Lung (tissue), 12 donors: ENCODE results near the gene ARHGDIG. TPM values are rescaled to one million over a fixed set of nuclear protein-coding genes. Genes with fewer than 3 reads are reported as not detected.

Source experiments
- ATAC-seq: fragments of 200-7000 bp; cut with Tn5 transposase; one replicate; pipeline ENCODE4 v1.9.1; 2020; ENCODE audit warnings: moderate number of reproducible peaks; ENCODE audit not compliant: insufficient read depth, low FRiP score
- DNase-seq, 3 donors: peaks; one replicate each; pipeline ENCODE4 v3.0.0-alpha.2; 2013 to 2017
- H3K27ac ChIP-seq, 2 donors: one replicate each; pipeline ENCODE4 v1.5.1; 2013; ENCODE audit warnings: mild to moderate bottlenecking in 2 of 2, moderate library complexity in 2 of 2, control low read depth in 1 of 2, inconsistent platforms in 1 of 2, low read depth in 1 of 2, low read length in 1 of 2
- H3K27me3 ChIP-seq, 3 donors: one replicate each; pipeline ENCODE4 v1.5.1; 2013; ENCODE audit warnings: low read length in 2 of 3; ENCODE audit not compliant: control insufficient read depth in 3 of 3, insufficient read depth in 3 of 3
- H3K36me3 ChIP-seq, 4 donors: one replicate each; pipeline ENCODE4 v1.5.1; 2013; ENCODE audit warnings: low read length in 4 of 4, mild to moderate bottlenecking in 1 of 4, moderate library complexity in 1 of 4; ENCODE audit not compliant: control insufficient read depth in 4 of 4, insufficient read depth in 4 of 4
- H3K4me1 ChIP-seq, 5 donors: one replicate each; pipeline ENCODE4 v1.5.1; 2013; ENCODE audit warnings: low read length in 5 of 5, mild to moderate bottlenecking in 2 of 5, moderate library complexity in 1 of 5; ENCODE audit not compliant: control insufficient read depth in 5 of 5, insufficient read depth in 5 of 5
- H3K4me3 ChIP-seq: one replicate; pipeline ENCODE4 v1.5.1; 2013; ENCODE audit warnings: mild to moderate bottlenecking, control low read depth, moderate library complexity
- H3K9ac ChIP-seq, 2 donors: one replicate each; pipeline ENCODE4 v1.5.1; 2013; ENCODE audit warnings: low read length in 2 of 2, control low read depth in 1 of 2; ENCODE audit not compliant: insufficient read depth in 1 of 2
- H3K9me3 ChIP-seq, 4 donors: one replicate each; pipeline ENCODE4 v1.5.1; 2013; ENCODE audit warnings: low read length in 3 of 4, mild to moderate bottlenecking in 1 of 4, moderate library complexity in 1 of 4; ENCODE audit not compliant: control insufficient read depth in 4 of 4, insufficient read depth in 3 of 4
- WGBS, 2 donors: extraction: QIAGEN DNeasy Blood & Tissue Kit; methylation state at CpG; one replicate each; pipeline ENCODE4 v1.1.7; 2013; 5-methylcytosine and 5-hydroxymethylcytosine counted together
- polyA plus RNA-seq, 2 donors: library from polyadenylated mRNA; stranded (reverse); fragments of 200-250 nt; gene quantifications; one replicate each; pipeline ENCODE4 v1.2.1, GENCODE V29; 2013
- total RNA-seq, 2 donors: library from RNA; depleted of rRNA in 1 of 2; stranded (reverse); fragments of >200 nt in 1 of 2; gene quantifications; one replicate each; pipeline ENCODE4 v1.2.1, GENCODE V29; 2014 to 2021
- TF ChIP-seq, protein P1 (sequence below): IDR thresholded peaks from 2 replicates; pipeline ENCODE4 v1.5.1; 2012; ENCODE audit warnings: mild to moderate bottlenecking; ENCODE audit errors: control extremely low read depth, extremely low read depth
- donor health status: control.
- donor health status: control.
- donor health status: Bipolar disorder and iron deficiency.
- donor health status: healthy.
- donor health status: DM: yes; HTN: yes; CAD: no.

Gene ARHGDIG
- total and polyA plus RNA-seq, 4 donors = 0.07 to 0.58 (median 0.26) TPM; not detected in 1

DNA sequence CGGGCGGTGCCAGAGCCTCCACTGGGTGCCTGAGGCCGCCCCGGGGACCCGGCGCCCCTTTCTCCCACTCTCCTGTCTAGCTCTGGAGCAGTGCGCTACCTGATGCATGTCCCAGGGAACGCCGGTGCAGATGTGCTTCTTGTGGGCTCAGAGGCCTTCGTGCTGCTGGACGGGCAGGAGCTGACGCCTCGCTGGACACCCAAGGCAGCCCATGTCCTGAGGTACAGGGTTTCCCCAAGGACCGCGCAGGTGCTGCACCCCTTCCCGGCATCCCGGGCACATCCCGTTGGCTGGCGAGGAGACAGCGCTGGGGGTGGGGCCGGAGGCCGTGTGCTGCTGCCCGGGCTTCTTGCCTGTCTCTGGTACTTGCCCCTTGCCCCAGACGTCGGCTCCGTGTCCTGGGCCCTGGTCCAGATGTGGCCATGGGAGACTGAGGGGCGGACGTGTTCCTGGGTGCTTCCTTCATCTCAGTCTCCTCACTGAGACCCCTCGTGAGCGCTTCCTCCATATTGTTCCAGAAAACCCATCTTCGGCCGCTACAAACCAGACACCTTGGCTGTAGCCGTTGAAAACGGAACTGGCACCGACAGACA is 17.1 kb upstream of the ARHGDIG start:
- Histone ChIP-seq H3K9me3 (no peaks in the 10 kb centered on the region), H3K27ac (no peak overlapping the region), H3K4me3 (no peak overlapping the region), H3K27me3 (no peaks in the 10 kb centered on the region), H3K4me1 (peaks cover 0 to 4% (median 0%) of the 10 kb centered on the region in 5 donors), H3K36me3 (peaks cover 0 to 49% (median 13%) of the 10 kb centered on the region in 4 donors), H3K9ac (no peak overlapping the region)
- ATAC-seq = no peak
- TF ChIP-seq, protein P1, sequence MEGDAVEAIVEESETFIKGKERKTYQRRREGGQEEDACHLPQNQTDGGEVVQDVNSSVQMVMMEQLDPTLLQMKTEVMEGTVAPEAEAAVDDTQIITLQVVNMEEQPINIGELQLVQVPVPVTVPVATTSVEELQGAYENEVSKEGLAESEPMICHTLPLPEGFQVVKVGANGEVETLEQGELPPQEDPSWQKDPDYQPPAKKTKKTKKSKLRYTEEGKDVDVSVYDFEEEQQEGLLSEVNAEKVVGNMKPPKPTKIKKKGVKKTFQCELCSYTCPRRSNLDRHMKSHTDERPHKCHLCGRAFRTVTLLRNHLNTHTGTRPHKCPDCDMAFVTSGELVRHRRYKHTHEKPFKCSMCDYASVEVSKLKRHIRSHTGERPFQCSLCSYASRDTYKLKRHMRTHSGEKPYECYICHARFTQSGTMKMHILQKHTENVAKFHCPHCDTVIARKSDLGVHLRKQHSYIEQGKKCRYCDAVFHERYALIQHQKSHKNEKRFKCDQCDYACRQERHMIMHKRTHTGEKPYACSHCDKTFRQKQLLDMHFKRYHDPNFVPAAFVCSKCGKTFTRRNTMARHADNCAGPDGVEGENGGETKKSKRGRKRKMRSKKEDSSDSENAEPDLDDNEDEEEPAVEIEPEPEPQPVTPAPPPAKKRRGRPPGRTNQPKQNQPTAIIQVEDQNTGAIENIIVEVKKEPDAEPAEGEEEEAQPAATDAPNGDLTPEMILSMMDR = no peak
- 95 to 97% methylated on average over 35 of the region's 35 CpGs for WGBS, 2 donors
- no peak for DNase-seq

- no peaks in the 10 kb centered on the region for H3K9me3 ChIP-seq
- WGBS, 2 donors = 96% methylated on average over 17 of the region's 17 CpGs
- H3K27ac ChIP-seq = no peak overlapping the region
- ATAC-seq = no peak
- H3K27me3 ChIP-seq = no peaks in the 10 kb centered on the region
- no peak for DNase-seq
- H3K4me1 ChIP-seq = peaks cover 0 to 5% (median 0%) of the 10 kb centered on the region in 5 donors
- TF ChIP-seq, protein P1 = no peak
- H3K4me3 ChIP-seq = no peak overlapping the region
- peaks cover 0 to 49% (median 13%) of the 10 kb centered on the region in 4 donors for H3K36me3 ChIP-seq
- H3K9ac ChIP-seq = no peak overlapping the region
These were observed 16.4 kb upstream of the ARHGDIG start for GRCh38 chr16:263944-264343.

- no peak overlapping the region for H3K4me3 ChIP-seq
- H3K27me3 ChIP-seq = no peaks in the 10 kb centered on the region
- DNase-seq (no peak), ATAC-seq (no peak)
- H3K27ac ChIP-seq = no peak overlapping the region
- H3K9me3 ChIP-seq = no peaks in the 10 kb centered on the region
- 93 to 97% methylated on average over 23 of the region's 23 CpGs for WGBS, 2 donors
- no peak overlapping the region for H3K9ac ChIP-seq
- H3K36me3 ChIP-seq = peaks cover 0 to 47% (median 13%) of the 10 kb centered on the region in 4 donors
- TF ChIP-seq, protein P1 = no peak
- H3K4me1 ChIP-seq = peaks cover 0 to 5% (median 0%) of the 10 kb centered on the region in 5 donors
These were observed 15.9 kb upstream of the ARHGDIG start for GRCh38 chr16:264440-264951.
